VCaP (cell line): Measurements from ENCODE around the gene FADS6.

Source experiments
- H3K27ac ChIP-seq: fragments of 450-650 bp; 2 replicates; pipeline ENCODE4 v1.5.1; 2017
- TF ChIP-seq, protein P1 (sequence below): fragments of 450-650 bp; conservative IDR thresholded peaks from 2 replicates; pipeline ENCODE4 v1.5.1; 2017; ENCODE audit warnings: mild to moderate bottlenecking, moderate library complexity

The FADS6 gene

DNA sequence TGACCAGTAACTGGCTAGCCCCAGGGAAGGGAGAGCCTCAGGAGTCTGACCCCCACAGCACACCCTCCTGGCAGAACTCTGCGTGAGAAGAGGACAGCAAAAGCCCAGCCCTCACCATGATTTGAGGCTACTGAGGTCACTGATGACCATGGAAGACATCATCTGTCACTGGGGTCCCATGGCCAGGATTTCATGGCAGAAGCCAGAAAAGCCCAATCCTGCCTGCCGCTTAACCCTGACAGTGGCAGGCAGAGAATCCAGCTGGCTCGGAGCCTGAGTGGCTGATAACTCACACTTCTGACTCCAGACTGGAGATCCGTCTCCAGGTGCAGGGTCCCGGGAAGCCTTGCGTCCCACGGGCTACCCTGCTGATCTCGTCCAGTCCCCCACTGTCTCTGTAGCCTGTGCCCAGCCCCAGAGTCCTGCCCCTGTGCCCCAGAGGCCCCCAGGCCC is 51.3 kb downstream of the FADS6 start:
- H3K27ac ChIP-seq, result peak overlapping the region; percentile 59; the same call in 1 of the 2 replicates
- TF ChIP-seq, protein P1, sequence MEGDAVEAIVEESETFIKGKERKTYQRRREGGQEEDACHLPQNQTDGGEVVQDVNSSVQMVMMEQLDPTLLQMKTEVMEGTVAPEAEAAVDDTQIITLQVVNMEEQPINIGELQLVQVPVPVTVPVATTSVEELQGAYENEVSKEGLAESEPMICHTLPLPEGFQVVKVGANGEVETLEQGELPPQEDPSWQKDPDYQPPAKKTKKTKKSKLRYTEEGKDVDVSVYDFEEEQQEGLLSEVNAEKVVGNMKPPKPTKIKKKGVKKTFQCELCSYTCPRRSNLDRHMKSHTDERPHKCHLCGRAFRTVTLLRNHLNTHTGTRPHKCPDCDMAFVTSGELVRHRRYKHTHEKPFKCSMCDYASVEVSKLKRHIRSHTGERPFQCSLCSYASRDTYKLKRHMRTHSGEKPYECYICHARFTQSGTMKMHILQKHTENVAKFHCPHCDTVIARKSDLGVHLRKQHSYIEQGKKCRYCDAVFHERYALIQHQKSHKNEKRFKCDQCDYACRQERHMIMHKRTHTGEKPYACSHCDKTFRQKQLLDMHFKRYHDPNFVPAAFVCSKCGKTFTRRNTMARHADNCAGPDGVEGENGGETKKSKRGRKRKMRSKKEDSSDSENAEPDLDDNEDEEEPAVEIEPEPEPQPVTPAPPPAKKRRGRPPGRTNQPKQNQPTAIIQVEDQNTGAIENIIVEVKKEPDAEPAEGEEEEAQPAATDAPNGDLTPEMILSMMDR, result no peak

DNA sequence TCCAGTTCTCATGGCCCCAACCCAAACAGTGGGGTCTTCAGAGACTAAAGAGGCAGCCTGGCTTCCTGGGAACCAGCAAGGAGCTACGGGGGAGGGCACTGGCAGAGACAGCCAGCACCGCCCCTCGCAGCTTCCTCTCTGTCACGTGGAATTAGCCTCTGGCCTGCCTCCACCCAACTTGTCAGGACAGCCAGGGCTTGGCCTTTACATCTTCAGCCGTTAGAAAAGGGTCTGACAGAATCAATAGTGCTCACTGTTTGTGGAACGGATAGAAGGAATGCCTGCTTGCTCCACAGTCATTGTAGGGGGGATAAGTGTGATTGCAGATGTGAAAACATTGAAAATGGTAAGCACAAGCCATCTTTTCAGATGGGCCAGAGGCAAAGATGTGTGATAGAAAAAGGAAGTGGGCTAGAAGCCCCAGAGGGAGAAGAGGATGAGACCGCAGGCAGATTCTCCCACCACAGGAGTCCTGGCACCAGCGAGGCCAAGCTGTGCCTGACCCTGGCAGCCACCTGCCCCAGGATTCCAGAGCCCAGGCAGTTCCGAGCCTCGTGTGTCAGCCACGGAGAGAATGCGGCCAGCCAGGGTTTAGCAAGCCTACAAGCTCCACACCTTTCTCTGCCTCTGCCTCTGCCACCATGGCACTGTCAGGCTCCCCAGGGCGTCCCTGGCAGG is 52.3 kb downstream of the FADS6 start:
- TF ChIP-seq, protein P1, result no peak
- no peak overlapping the region for H3K27ac ChIP-seq

DNA sequence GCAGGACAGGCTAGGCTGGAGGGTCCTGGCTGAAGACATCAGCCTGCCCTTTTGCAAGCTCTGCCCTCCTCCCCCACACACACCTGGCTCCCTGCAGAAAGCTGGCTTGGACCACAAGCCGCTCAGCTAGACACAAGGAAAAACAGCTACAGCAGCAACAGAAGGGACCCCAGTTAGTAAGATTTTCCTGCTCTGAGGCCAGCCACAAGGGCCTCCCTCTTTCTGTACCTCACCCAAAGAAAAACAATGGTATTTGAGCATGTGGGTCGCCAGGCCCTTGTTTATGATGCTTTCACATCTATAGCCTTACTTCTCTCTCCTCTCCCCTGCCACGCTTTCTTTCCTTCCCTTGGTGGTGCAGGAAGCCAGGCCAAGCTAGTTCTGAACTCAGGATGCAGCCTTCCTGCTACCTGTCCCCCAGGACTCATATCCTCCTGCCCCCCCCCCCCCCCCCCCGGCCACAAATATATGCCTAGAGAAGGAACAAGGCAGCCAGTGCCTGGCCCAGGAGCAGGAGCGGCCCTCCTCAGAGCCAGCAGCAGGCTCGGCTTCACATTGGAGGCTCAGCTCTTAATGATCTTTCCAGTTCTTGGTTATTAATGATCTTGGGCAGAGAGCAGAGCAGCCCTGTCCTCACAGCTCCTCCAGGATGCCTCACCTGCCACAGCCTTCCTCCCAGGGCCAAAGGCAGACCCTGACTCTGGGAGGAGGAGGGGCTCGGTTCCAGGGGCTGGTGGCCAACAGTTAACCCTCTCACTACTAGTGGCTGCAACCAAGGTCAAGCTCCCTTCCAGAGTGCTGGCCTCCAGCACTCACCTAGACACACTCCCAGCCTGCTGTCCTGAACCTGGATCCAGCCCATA is 53.2 kb downstream of the FADS6 start:
- TF ChIP-seq, protein P1, result no peak
- H3K27ac ChIP-seq, result no peak overlapping the region

DNA sequence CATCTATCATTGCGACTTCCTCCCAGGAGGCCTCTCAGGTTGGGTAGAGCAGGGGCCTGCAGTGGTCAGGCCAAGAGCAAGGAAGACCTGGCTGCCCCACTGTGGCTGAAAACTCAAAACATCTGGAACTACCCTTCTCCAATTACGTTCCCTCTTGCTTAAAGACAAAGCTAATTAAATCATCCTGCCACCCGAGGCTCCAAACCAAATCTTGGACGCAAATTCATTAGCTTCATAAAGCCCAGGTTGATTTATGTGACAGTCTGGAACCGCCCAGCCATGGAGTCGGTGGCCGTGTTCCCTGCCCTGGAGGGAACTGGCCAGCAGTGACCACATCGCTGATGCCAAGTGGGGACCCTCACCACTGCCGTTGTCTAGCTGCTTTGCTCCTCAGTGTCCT is 55.2 kb downstream of the FADS6 start:
- TF ChIP-seq, protein P1, result no peak
- no peak overlapping the region for H3K27ac ChIP-seq

DNA sequence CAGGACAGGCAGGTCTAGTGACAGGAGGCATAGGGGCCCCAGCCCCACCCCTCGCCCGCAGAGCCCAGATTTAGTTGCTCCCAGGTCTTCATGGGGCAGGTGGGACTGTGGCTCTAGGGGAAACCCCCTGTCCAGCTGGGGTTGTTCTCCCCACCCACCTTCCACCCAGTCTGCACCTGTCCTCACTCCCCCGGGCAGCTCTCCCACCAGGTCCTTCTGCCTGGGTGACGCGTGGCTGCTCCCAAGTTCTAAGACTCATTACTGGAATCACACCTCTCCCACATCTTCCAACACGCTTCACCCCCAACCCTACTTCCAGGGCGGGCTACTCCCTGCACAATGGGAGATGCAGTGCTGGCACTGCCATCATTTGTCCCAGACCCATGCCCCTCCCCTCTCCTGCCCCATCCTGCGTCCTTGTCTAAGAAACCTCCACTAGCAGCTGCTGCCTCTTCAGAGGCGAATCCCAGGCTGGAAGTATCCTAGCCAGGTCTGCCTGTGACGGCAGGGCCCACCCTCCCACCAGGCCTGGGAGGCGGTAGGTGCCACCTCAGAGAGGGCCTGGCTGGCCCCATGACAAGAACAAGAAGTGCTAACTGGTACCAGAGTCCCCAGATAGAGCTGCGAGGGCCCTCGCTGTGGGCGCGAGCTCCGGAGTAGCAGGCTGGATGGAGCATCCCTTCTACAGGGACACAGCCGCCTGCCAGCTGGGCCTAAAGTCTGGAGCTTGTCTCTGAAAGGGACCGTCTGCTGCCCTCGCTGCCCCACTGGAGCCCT is 56.6 kb downstream of the FADS6 start:
- H3K27ac ChIP-seq, result no peak overlapping the region
- TF ChIP-seq, protein P1, result no peak

DNA sequence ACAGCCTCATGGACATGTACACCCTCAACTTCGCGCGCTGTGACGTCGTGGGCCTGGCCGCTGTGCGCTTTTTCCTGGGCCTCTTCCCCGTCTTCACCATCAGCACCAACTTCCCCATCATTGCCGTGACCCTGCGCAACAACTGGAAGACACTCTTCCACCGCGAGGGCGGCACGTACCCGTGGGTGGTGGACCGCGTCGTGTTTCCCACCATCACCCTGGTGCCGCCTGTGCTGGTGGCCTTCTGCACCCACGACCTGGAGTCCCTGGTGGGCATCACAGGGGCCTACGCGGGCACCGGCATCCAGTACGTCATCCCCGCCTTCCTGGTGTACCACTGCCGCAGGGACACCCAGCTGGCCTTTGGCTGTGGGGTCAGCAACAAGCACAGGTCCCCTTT is 57.2 kb downstream of the FADS6 start:
- no peak overlapping the region for H3K27ac ChIP-seq
- TF ChIP-seq, protein P1, result no peak
